T-helper 2 cell treated with Interferon-gamma antibody and Interleukin-4, amounts not matched to agents 5 μg/mL and 100 μg/mL, for 36 hours (primary cell): ENCODE measurements around the gene EMP3.
"Not testable (repeated sequence)": the region's sequence is repeated elsewhere in the genome, so short reads cannot be mapped to it uniquely, and the experiment has no call there.

Source experiments
- DNase-seq: peaks from one replicate; pipeline ENCODE4 v3.0.0; 2021; ENCODE audit warnings: low spot score
- H3K27ac Mint-ChIP-seq: one replicate; pipeline ENCODE4 v1.8.0; 2021; ENCODE audit warnings: mild to moderate bottlenecking, mixed read lengths
- H3K27me3 Mint-ChIP-seq: one replicate; pipeline ENCODE4 v1.8.0; 2021; ENCODE audit warnings: low read depth, mixed read lengths
- H3K36me3 Mint-ChIP-seq: one replicate; pipeline ENCODE4 v1.8.0; 2021; ENCODE audit warnings: low read depth, mixed read lengths
- H3K4me1 Mint-ChIP-seq: one replicate; pipeline ENCODE4 v1.8.0; 2021; ENCODE audit warnings: low read depth, mixed read lengths
- H3K4me3 Mint-ChIP-seq: one replicate; pipeline ENCODE4 v1.8.0; 2022; ENCODE audit warnings: mild to moderate bottlenecking, moderate library complexity, mixed read lengths
- H3K9me3 Mint-ChIP-seq: one replicate; pipeline ENCODE4 v1.8.0; 2021; ENCODE audit warnings: mixed read lengths

EMP3 gene

DNA sequence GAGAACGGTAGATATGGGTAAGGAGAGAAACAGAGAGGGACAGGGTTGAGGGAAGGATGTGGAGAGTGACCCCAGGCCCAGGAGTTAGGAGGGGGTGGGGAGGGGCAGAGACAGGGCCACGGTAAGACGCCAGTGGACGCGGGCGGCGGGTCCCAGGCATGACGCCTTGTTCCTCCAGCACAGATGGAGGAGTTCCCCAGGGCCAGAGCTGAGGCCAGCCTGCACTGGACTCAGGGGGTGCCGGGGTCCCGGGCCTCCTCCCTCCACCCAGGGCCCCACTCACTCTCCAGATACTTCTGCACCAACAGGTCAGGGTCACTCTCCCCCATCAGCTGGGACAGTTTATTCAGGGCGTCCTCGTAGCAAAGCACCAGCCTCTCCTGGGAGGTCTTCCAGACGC is 22.0 kb upstream of the EMP3 start:
- Mint-ChIP-seq H3K9me3 (no peaks in the 10 kb centered on the region), H3K4me3 (no peak overlapping the region), H3K36me3 (no peaks in the 10 kb centered on the region), H3K27ac (no peak overlapping the region), H3K27me3 (peaks cover 6% of the 10 kb centered on the region), H3K4me1 (no peaks in the 10 kb centered on the region)
- DNase-seq: no peak

- no peak for DNase-seq
- H3K27ac Mint-ChIP-seq: no peak overlapping the region
- no peaks in the 10 kb centered on the region for H3K9me3 Mint-ChIP-seq
- peaks cover 6% of the 10 kb centered on the region for H3K27me3 Mint-ChIP-seq
- no peak overlapping the region for H3K4me3 Mint-ChIP-seq
- no peaks in the 10 kb centered on the region for H3K4me1 Mint-ChIP-seq
- H3K36me3 Mint-ChIP-seq: no peaks in the 10 kb centered on the region
Measured at GRCh38 chr19:48303866-48304265, 21.5 kb upstream of the EMP3 start.

GRCh38 chr19:48308631-48309586 is 16.4 kb upstream of the EMP3 start:
- Mint-ChIP-seq H3K27ac (no peak overlapping the region), H3K4me1 (peaks cover 2% of the 10 kb centered on the region), H3K4me3 (no peak overlapping the region), H3K27me3 (peaks cover 6% of the 10 kb centered on the region), H3K9me3 (no peaks in the 10 kb centered on the region), H3K36me3 (no peaks in the 10 kb centered on the region)
- DNase-seq: no peak

DNA sequence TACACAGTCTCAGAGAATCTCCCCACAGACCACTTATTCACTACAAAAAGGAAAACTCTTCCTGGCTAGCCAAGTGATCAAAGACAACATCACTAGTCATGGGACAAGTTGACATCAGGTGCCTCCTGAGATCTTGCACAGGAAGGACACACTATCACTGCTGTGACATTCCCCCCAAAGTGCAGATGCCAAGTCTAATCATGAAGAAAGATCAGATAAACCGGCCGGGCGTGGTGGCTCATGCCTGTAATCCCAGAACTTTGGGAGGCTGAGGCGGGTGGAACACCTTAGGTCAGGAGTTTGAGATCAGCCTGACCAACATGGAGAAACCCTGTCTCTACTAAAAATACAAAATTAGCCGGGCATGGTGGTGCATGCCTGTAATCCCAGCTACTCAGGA is 15.6 kb upstream of the EMP3 start:
- not testable (repeated sequence) for DNase-seq, H3K4me3 Mint-ChIP-seq, H3K27ac Mint-ChIP-seq, H3K27me3 Mint-ChIP-seq, H3K4me1 Mint-ChIP-seq, H3K9me3 Mint-ChIP-seq, H3K36me3 Mint-ChIP-seq

DNA sequence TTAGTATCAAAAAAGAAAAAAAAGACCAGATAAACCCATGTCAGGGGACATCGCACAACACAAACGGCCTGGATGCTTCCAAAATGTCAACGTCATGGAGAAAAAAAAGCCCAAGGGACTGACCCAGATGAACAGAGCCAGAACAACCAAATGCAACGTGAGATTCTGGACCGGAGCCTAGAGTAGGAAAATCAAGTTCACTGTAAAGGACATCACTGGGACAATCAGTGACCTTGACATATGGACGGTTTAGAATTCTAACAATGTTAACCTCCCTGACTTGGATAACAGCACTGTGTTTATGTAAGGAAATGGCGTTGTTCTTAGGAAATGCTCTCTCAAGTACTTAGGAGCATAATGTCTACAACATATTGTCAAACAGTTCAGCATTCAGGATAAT is 15.1 kb upstream of the EMP3 start:
- Mint-ChIP-seq H3K4me3 (no peak overlapping the region), H3K27ac (no peak overlapping the region), H3K27me3 (peaks cover 6% of the 10 kb centered on the region), H3K36me3 (no peaks in the 10 kb centered on the region), H3K9me3 (no peaks in the 10 kb centered on the region), H3K4me1 (peaks cover 2% of the 10 kb centered on the region)
- no peak for DNase-seq

GRCh38 chr19:48311384-48311783 is 14.0 kb upstream of the EMP3 start:
- Mint-ChIP-seq H3K9me3 (no peaks in the 10 kb centered on the region), H3K36me3 (no peaks in the 10 kb centered on the region), H3K27ac (no peak overlapping the region), H3K4me1 (peaks cover 2% of the 10 kb centered on the region), H3K4me3 (no peak overlapping the region), H3K27me3 (peaks cover 4% of the 10 kb centered on the region)
- no peak for DNase-seq

DNA sequence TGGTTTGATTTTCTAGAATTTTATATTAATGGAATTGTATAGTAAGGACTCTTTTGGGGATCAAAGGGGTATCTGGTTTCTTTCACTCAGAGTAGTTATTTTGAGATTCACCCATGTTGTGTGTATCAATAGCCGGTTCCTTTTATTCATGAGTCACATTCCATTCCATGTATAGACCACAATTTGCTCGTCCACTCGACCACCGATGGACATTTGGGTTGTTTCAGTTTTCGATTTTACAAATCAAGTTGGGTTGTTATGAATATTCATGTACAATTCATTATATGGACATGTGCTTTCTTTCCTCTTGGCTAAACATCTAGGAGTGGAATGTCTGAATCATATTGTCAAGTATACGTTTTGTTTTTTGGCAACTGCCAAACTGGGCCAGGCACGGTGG is 9.6 kb upstream of the EMP3 start:
- Mint-ChIP-seq H3K27me3 (no peaks in the 10 kb centered on the region), H3K9me3 (no peaks in the 10 kb centered on the region), H3K4me1 (peaks cover 10% of the 10 kb centered on the region), H3K27ac (no peak overlapping the region), H3K4me3 (no peak overlapping the region), H3K36me3 (no peaks in the 10 kb centered on the region)
- no peak for DNase-seq

DNA sequence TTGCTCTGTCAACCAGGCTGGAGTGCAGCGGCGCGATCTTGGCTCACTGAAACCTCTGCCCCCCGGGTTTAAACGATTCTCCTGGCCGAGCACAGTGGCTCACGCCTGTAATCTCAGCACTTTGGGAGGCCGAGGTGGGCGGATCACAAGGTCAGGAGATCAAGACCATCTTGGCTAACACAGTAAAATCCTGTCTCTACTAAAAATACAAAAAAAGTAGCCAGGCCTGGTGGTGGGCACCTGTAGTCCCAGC is 7.7 kb upstream of the EMP3 start:
- not testable (repeated sequence) for H3K9me3 Mint-ChIP-seq, DNase-seq, H3K36me3 Mint-ChIP-seq, H3K4me3 Mint-ChIP-seq, H3K27ac Mint-ChIP-seq, H3K27me3 Mint-ChIP-seq
- peaks cover 18% of the 10 kb centered on the region for H3K4me1 Mint-ChIP-seq

DNA sequence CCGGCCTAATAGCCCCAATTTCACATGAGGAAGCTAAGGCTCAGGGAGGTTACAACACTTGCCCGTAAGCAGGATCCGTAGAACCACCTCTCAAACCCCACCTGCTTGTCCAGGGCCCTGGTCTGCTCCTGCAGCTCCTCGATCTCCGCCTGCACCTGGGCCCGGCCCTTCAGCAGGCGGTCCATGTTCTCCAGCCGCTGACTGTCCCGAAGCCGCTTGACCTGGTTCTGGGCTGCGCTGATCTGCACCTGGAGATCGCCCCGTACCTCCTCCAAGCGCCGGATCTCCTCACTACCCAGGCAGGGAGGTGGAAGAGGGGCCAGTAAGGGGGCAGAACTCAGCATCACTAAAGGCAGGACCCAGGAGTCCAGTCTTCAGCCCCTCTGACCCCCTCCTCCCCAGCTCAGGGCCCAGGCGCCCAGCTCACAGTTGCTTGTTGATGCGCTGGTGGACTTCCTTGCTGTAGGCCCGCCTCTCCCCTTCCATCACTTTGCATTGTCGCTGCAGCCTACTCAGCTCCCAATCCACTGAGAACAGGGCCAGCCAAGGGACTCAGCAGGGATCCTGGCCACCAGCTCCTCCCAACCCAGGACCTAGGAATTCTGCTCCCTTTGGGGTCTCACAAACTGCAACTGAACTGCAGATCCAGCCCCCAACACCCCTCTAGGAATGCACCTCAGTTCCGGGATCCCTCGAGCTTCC is 6.9 kb upstream of the EMP3 start:
- Mint-ChIP-seq H3K4me3 (no peak overlapping the region), H3K4me1 (peaks cover 26% of the 10 kb centered on the region), H3K27me3 (no peaks in the 10 kb centered on the region), H3K36me3 (peaks cover under 1% of the 10 kb centered on the region), H3K9me3 (no peaks in the 10 kb centered on the region), H3K27ac (no peak overlapping the region)
- DNase-seq: no peak

DNA sequence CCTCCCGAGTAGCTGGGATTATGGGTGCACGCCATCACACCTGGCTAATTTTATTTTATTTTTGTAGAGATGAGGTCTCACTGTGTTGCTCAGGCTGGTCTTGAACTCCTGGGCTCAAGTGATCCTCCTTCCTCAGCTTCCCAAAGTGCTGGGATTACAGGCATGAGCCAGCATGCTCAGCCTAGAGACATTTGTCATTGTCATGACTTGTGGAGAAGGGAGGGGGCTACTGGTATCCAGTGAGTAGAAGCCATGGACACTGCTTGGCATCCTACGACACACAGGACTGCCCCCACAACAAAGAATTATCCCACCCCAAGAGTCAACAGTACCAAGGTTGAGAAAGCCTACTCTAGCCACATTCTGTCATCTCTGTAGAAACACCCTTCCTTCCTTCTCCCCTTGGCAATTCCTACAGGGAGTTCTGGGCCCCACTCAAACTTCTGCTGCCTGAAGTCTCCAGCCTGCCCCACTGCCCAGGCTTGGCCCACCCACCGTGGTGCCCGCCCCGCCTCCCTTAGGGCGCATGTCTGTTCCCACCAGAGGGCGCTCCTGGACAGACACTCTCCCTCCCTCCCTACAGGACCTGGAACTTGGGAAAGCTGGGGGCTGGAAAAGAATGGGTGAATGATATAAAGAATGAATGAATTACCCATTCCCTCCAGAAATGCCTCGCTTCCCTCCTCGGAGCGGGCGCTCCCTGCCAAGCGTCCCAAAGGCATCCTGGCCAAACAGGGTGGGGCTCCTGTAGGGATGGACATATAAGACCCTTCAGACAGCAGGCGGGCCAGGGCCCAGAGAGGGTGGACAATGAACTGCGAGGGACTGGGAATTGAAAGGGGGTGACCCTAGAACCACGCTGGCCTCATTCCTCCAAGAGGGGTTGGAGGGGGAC is 5.5 kb upstream of the EMP3 start:
- Mint-ChIP-seq H3K27ac (peak overlapping the region; percentile 98), H3K4me3 (peak overlapping the region; percentile 89), H3K36me3 (peaks cover 2% of the 10 kb centered on the region), H3K9me3 (no peaks in the 10 kb centered on the region), H3K4me1 (peaks cover 34% of the 10 kb centered on the region), H3K27me3 (no peaks in the 10 kb centered on the region)
- DNase-seq: peak; percentile 71

DNA sequence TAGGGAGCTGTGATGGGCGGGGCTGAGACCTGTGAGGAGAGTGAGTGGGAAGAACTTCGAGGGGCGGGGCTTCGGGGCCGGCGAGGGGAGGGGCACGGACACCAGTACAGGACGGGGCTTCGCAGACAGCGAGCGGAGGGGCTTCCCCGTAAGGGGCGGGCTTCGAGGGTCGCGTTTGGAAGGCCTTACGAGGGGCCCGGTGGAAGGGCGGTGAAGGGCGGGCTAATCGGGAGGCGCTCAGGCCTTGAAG is 4.1 kb upstream of the EMP3 start:
- Mint-ChIP-seq H3K27me3 (no peaks in the 10 kb centered on the region), H3K27ac (peak overlapping the region; percentile 98), H3K4me3 (peak overlapping the region; percentile 89), H3K4me1 (peaks cover 42% of the 10 kb centered on the region), H3K9me3 (no peaks in the 10 kb centered on the region), H3K36me3 (peaks cover 14% of the 10 kb centered on the region)
- peak; percentile 93 for DNase-seq

DNA sequence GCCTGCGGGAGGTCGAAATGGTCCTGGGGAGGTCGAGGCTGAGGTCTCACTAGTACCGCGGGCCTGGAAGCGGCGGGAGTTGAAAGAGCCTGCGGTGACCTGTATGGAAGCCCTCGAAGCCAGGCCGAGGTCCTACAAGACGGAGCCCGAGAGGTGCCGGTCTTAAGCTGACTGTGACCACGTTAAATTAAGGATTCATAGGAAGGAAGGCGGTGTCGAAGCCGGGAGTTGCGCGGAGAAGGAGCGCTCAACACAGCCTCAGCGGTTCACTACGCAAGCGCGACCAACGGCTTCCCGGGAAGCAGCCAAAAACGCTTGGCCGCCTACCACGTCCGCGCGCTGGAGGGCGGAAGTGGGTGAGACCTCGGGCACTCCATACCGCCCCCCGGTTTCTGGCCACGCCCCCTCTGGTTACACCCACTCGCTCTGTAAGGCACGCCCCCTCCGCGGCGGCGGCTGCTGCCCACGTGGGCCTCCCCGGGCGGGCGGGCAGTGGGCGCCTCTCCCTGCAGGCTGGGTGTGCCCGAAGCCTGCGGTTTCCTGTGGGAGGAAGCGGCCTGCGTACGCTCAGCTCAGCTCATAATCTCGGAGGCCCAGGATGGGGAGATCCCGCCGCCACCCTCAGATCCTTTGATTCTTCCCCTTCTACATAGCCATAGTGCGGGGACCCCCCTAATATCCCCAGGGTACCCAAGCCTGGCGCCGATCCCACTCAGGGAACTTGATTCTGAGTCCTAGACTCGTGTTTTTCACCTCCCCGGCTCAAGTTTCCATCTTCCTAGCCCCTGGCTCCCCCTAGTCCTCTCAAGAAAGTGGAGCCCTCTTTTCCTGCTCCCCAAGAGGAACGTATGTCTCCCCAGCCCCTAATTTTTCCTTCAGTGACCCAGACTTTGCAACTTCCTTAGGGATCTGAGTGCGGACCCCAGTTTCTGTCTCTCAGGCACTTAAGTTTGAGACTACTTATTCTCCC is 3.4 kb upstream of the EMP3 start:
- no peaks in the 10 kb centered on the region for H3K27me3 Mint-ChIP-seq
- H3K4me3 Mint-ChIP-seq: peak overlapping the region; percentile 89
- peak; percentile 98 for DNase-seq

GRCh38 chr19:48329167-48329891 is 4.0 kb downstream of the EMP3 start:
- Mint-ChIP-seq H3K4me1 (peaks cover 58% of the 10 kb centered on the region), H3K36me3 (peaks cover 66% of the 10 kb centered on the region), H3K4me3 (peak overlapping the region; percentile 85), H3K27ac (peak overlapping the region; percentile 94), H3K27me3 (no peaks in the 10 kb centered on the region), H3K9me3 (peaks cover 3% of the 10 kb centered on the region)
- DNase-seq: peak; percentile 47

More for the DNA sequence above, 3.4 kb upstream of the EMP3 start:
- Mint-ChIP-seq H3K9me3 (no peaks in the 10 kb centered on the region), H3K4me1 (peaks cover 45% of the 10 kb centered on the region), H3K36me3 (peaks cover 19% of the 10 kb centered on the region), H3K27ac (peak overlapping the region; percentile 98)
